Fibroblast of lung (primary cell): Measurements from ENCODE around the gene OR5K3. TPM values are rescaled to one million over a fixed set of nuclear protein-coding genes. Genes with fewer than 3 reads are reported as not detected.

Experiments
- DNase-seq, 2 donors: peaks; one replicate each; pipeline versions ENCODE4 v3.0.0 to v3.0.0-alpha.2; 2010; ENCODE audit warnings: low read depth in 2 of 2
- H2AFZ ChIP-seq: 2 replicates; pipeline ENCODE4 v1.5.1; 2012; ENCODE audit warnings: low read length, control low read depth, inconsistent platforms
- H3K27ac ChIP-seq: 2 replicates; pipeline ENCODE4 v1.5.1; 2011; ENCODE audit warnings: low read length, control low read depth; ENCODE audit not compliant: insufficient read depth
- H3K27me3 ChIP-seq: 2 replicates; pipeline ENCODE4 v1.5.1; 2011; ENCODE audit warnings: mild to moderate bottlenecking, low read length; ENCODE audit not compliant: control insufficient read depth, insufficient read depth
- H3K36me3 ChIP-seq: 2 replicates; pipeline ENCODE4 v1.5.1; 2011; ENCODE audit warnings: low read length; ENCODE audit not compliant: control insufficient read depth, insufficient read depth
- H3K4me1 ChIP-seq: 2 replicates; pipeline ENCODE4 v1.5.1; 2011; ENCODE audit warnings: low read length; ENCODE audit not compliant: control insufficient read depth, insufficient read depth; ENCODE audit errors: extremely low read depth
- H3K4me2 ChIP-seq: 2 replicates; pipeline ENCODE4 v1.5.1; 2011; ENCODE audit warnings: low read length, control low read depth; ENCODE audit not compliant: insufficient read depth; ENCODE audit errors: extremely low read depth
- H3K4me3 ChIP-seq, 4 experiments: fragments of 200-600 bp in 1 of 4; sonication (generic) in 1 of 4; replicated peaks in 1 of 4; 2 replicates each; pipeline ENCODE4 v1.5.1; 2011 to 2016; ENCODE audit warnings: low read length in 4 of 4, low read depth in 3 of 4, mild to moderate bottlenecking in 3 of 4, control low read depth in 2 of 4, inconsistent platforms in 1 of 4, mixed read lengths in 1 of 4; ENCODE audit not compliant: insufficient read depth in 1 of 4; ENCODE audit errors: control extremely low read depth in 1 of 4
- H3K79me2 ChIP-seq: 2 replicates; pipeline ENCODE4 v1.5.1; 2012; ENCODE audit warnings: mild to moderate bottlenecking, low read length, inconsistent platforms; ENCODE audit not compliant: control insufficient read depth, insufficient read depth
- H3K9ac ChIP-seq: 2 replicates; pipeline ENCODE4 v1.5.1; 2011; ENCODE audit warnings: mild to moderate bottlenecking, low read length, control low read depth; ENCODE audit not compliant: insufficient read depth
- H3K9me3 ChIP-seq: 2 replicates; pipeline ENCODE4 v1.5.1; 2012; ENCODE audit warnings: low read depth, low read length; ENCODE audit not compliant: control insufficient read depth, insufficient read depth
- H4K20me1 ChIP-seq: 2 replicates; pipeline ENCODE4 v1.5.1; 2011; ENCODE audit warnings: low read length; ENCODE audit not compliant: control insufficient read depth, insufficient read depth; ENCODE audit errors: extremely low read depth
- CTCF ChIP-seq, 2 donors: IDR thresholded peaks in 1 of 2; conservative IDR thresholded peaks in 1 of 2; 1 replicate in 1 of 2; 2 replicates in 1 of 2; pipeline ENCODE4 v1.5.1; 2011 to 2012; ENCODE audit warnings: low read length in 2 of 2, control low read depth in 1 of 2, inconsistent platforms in 1 of 2, low read depth in 1 of 2, mild to moderate bottlenecking in 1 of 2
- EZH2 ChIP-seq: IDR thresholded peaks from 2 replicates; pipeline ENCODE4 v1.5.1; 2012; ENCODE audit warnings: low read length, control low read depth, mild to moderate bottlenecking; ENCODE audit errors: missing control alignments
- polyA plus RNA-seq, 2 donors: library from polyadenylated mRNA; depleted of rRNA in 1 of 2; stranded (reverse) in 1 of 2; unstranded in 1 of 2; fragments of >200 nt; gene quantifications; 2 replicates each; pipeline ENCODE4 v1.2.1, GENCODE V29; 2011 to 2012; ENCODE audit warnings: missing spikeins in 1 of 2
- total RNA-seq: library from RNA; depleted of rRNA; stranded (reverse); fragments of >200 nt; gene quantifications from 2 replicates; pipeline ENCODE4 v1.2.1, GENCODE V29; 2014

The OR5K3 gene
- total and polyA plus RNA-seq, 2 donors (not counting 1 experiment from before 2014, with no cell fraction given) = not detected

- Histone ChIP-seq H3K36me3 (no peaks in the 10 kb centered on the region), H3K27ac (no peak overlapping the region), H2AFZ (no peak overlapping the region), H3K79me2 (no peaks in the 10 kb centered on the region), H4K20me1 (no peaks in the 10 kb centered on the region), H3K4me1 (no peaks in the 10 kb centered on the region), H3K9ac (no peak overlapping the region), H3K9me3 (no peaks in the 10 kb centered on the region), H3K4me3 (no peak overlapping the region), H3K27me3 (no peaks in the 10 kb centered on the region), H3K4me2 (no peak overlapping the region)
- TF ChIP-seq EZH2 (no peak), CTCF (conservative IDR thresholded peaks at IDR 0.05 in 1 of 2, IDR thresholded peaks at IDR 0.05 in 1 of 2; ENCODE audit: low read depth in 1 of 2, low read length in 2 of 2) (no peak)
- DNase-seq = no peak
Observed at GRCh38 chr3:98350082-98350481, 40.4 kb upstream of the OR5K3 start.

GRCh38 chr3:98353554-98353953 is 36.9 kb upstream of the OR5K3 start, which contains the start of gene OR5K4:
TSS of gene OR5K4 (plus strand) at chr3:98353854. CDS start at chr3:98353854, 0 bp downstream.
- H3K4me1 ChIP-seq = no peaks in the 10 kb centered on the region

GRCh38 chr3:98359250-98359649 is 31.2 kb upstream of the OR5K3 start:
- Histone ChIP-seq H3K4me3 (no peak overlapping the region), H3K27ac (no peak overlapping the region), H3K4me1 (no peaks in the 10 kb centered on the region), H3K27me3 (no peaks in the 10 kb centered on the region), H4K20me1 (no peaks in the 10 kb centered on the region), H2AFZ (no peak overlapping the region), H3K9ac (no peak overlapping the region), H3K36me3 (no peaks in the 10 kb centered on the region), H3K9me3 (no peaks in the 10 kb centered on the region), H3K4me2 (no peak overlapping the region), H3K79me2 (no peaks in the 10 kb centered on the region)
- no peak for DNase-seq
- TF ChIP-seq EZH2 (no peak), CTCF (conservative IDR thresholded peaks at IDR 0.05 in 1 of 2, IDR thresholded peaks at IDR 0.05 in 1 of 2; ENCODE audit: low read depth in 1 of 2, low read length in 2 of 2) (no peak)

More at GRCh38 chr3:98353554-98353953, 36.9 kb upstream of the OR5K3 start, which contains the start of gene OR5K4:
- no peak within 1 kb of the TSS for H3K4me2 ChIP-seq
- no peak within 1 kb of the TSS for H3K9ac ChIP-seq
- H3K9me3 ChIP-seq = no peaks in the 10 kb centered on the region
- no peaks in the 10 kb centered on the region for H3K27me3 ChIP-seq
- no peaks in the 10 kb centered on the region for H4K20me1 ChIP-seq
- H3K27ac ChIP-seq = no peak within 1 kb of the TSS
- DNase-seq = no peak
- H3K4me3 ChIP-seq = no peak within 1 kb of the TSS
- no peaks in the 10 kb centered on the region for H3K79me2 ChIP-seq
- no peak within 1 kb of the TSS for H2AFZ ChIP-seq
- no peaks in the 10 kb centered on the region for H3K36me3 ChIP-seq
- no peak for TF ChIP-seq EZH2
- no peak for TF ChIP-seq CTCF (conservative IDR thresholded peaks at IDR 0.05 in 1 of 2, IDR thresholded peaks at IDR 0.05 in 1 of 2; ENCODE audit: low read depth in 1 of 2, low read length in 2 of 2)
